Right renal cortex interstitium (tissue), 3 donors: ENCODE results near the gene MYG1. TPM values are rescaled to one million over a fixed set of nuclear protein-coding genes. Genes with fewer than 3 reads are reported as not detected.
"Not testable (repeated sequence)": the region's sequence is repeated elsewhere in the genome, so short reads cannot be mapped to it uniquely, and the experiment has no call there.

Source experiments
- DNase-seq, 3 donors: peaks; one replicate each; pipeline ENCODE4 v3.0.0-alpha.2; 2013; ENCODE audit warnings: low read depth in 3 of 3, low spot score in 2 of 3
- polyA plus RNA-seq, 3 donors: library from polyadenylated mRNA; unstranded; fragments of 120-200 nt; gene quantifications; one replicate each; pipeline ENCODE4 v1.2.1, GENCODE V29; 2013; ENCODE audit not compliant: insufficient read length in 3 of 3

The MYG1 gene
- polyA plus RNA-seq, 3 donors = 47.2 to 53.6 (median 48.8) TPM

GRCh38 chr12:53279888-53280498 lies 19.5 kb upstream of the MYG1 start:
- DNase-seq = no peak

DNA sequence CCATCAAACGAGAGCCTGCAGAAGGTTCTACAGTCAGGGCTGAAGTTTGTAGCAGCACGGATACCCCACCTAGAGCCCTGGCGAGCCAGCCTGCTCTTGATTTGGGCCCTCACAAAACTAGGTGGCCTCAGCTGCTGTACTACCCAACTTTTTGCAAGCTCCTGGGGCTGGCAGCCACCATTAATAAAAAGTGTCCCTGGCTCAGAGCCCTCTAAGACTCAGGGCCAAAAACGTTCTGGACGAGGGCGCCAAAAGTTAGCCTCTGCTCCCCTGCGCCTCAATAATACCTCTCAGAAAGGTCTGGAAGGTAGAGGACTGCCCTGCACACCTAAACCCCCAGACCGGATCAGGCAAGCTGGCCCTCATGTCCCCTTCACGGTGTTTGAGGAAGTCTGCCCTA lies 13.0 kb upstream of the MYG1 start:
- DNase-seq = no peak

DNA sequence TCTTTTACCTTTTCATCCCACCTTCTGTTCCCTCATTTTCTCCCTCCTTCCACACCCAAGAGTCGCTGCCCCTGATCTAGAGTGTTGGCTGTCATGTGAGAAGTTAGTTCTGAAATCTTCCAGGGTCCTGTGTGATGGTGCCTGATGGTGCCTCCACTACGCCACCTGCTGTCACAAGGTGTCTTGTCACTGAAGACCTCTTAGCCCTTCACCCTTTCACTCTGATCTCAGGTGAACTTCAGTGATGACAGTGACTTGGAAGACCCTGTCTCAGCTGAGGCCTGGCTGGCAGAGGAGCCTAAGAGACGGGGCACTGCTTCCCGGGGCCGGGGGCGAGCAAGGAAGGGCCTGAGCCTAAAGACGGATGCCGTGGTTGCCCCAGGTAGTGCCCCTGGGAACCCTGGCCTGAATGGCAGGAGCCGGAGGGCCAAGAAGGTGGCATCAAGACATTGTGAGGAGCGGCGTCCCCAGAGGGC lies 11.7 kb upstream of the MYG1 start:
- no peak for DNase-seq

- DNase-seq = no peak
These were observed 11.2 kb upstream of the MYG1 start for GRCh38 chr12:53288322-53288721.

DNA sequence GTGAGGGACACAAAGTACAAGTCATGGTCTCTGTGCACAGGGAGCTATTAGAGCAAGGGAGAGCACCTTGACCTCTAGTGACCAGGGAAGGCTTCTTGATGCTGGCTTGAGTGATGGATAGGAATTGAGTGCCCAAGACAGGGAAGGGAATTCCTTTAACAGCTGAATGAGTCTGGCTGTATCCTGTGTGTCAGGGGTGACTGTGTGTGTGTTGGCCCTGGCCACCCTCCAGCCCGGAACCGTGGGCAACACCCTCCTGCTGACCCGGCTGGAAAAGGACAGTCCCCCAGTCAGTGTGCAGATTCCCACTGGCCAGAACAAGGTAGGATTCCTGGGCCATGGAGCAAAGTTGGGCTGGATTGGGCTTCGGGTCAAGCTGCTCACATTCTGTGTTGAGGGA lies 9.6 kb upstream of the MYG1 start:
- DNase-seq = no peak

DNA sequence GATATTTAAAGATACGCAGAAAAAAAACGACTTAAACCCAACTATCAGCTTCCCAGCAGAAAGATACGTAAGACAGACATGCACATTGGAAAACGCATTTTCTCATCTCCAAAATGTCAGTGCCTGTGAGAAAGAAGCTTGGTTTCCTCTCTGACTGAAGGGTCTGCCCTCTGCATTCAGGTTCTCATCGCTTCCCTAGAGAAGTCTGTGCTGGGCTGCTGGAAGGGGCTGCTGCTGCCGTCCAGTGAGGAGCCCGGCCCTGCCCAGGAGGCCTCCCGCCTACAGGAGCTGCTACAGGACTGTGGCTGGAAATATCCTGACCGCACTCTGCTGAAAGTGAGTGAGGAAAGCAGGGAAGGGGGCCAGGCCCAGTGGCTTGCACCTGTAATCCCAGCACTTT lies 8.8 kb upstream of the MYG1 start:
- no peak for DNase-seq

DNA sequence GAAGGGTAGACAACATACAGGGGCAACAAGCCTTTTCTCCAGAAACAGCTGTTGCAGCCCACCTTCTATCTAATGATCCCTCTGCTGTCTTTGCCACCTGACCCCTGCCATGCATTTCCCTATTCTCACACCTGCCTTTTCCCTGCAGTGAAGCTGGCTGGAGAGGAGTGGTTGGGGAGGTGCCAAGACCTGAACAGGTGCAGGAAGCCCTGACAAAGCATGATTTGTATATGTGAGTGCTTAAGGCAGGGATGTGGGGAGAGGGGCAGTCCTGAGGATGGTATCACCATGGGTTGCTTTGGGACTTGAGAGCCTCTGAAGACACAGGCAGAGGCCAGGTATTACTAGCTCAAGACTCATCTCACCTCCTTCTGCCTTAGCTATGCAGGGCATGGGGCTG lies 7.1 kb upstream of the MYG1 start:
- DNase-seq = no peak

DNA sequence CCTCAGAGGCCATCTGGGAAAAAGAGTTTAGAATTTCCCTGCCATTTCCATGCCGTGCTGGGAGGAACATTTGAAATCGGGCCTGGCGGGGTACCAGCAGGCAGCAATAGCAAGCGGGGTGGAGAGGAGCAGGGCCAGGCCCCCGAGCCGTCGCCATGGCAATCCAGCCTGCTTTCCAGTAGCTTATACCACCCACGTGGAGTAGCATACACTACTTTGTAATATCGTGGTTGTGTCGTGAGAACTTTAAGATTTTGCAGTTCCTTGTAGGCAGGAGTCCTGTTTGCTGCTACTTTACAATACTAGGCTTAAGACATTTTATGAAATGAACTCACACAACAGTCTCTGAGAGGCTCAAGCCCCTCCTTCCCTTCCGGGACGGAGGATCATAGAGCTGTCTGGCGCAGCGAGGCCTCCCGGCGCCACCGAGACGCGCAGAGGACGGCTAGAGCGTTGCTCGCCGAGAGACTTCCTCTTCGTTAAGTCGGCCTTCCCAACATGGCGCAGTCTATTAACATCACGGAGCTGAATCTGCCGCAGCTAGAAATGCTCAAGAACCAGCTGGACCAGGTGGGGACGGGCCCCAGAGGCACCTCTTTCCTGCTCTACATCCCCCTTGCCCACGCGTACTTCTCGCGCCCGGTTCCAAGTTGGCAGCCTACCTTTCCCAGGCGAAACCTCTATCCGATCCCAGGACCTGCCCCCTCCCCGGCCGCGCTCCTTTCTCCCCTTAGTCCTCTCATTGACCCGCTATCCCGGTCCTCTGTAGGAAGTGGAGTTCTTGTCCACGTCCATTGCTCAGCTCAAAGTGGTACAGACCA lies 4.2 kb upstream of the MYG1 start, which contains the start of gene PFDN5:
Gene PFDN5 (plus strand): TSS at position 473 of the 821 bp plus-strand sequence. CDS start 26 bp downstream, at position 499.
- peak; percentile 74 to 82 (median 78) for DNase-seq

GRCh38 chr12:53295891-53296219 lies 3.6 kb upstream of the MYG1 start:
- no peak for DNase-seq

- not testable (repeated sequence) for DNase-seq
These were observed 2.4 kb upstream of the MYG1 start for GRCh38 chr12:53297106-53297505.

DNA sequence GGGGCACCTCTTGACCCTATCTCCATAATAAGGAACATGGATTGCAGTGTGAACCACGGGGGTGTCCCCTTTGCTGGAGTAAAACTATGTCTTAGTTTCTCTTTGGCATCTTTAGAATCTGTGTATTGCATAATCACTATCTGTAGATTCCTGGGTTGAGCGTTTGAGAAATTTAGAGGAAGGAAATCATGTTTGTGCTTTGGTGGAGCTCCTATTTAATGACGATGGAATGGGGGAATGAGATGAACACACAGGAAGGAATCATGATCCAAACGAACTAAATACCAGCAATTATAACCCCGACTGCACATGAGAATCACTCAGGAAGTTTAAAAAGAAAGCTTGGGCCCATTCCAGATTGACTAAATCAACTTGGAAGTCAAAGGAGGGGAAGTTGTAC lies 1.3 kb upstream of the MYG1 start:
- no peak for DNase-seq

GRCh38 chr12:53299101-53299453 lies 418 bp upstream of the MYG1 start:
- DNase-seq = no peak

- no peak for DNase-seq
These were observed 692 bp downstream of the MYG1 start for GRCh38 chr12:53300187-53300586.

GRCh38 chr12:53302903-53303302 lies 3.4 kb downstream of the MYG1 start:
- DNase-seq = no peak

GRCh38 chr12:53306826-53307225 lies 7.3 kb downstream of the MYG1 start:
- no peak for DNase-seq

DNA sequence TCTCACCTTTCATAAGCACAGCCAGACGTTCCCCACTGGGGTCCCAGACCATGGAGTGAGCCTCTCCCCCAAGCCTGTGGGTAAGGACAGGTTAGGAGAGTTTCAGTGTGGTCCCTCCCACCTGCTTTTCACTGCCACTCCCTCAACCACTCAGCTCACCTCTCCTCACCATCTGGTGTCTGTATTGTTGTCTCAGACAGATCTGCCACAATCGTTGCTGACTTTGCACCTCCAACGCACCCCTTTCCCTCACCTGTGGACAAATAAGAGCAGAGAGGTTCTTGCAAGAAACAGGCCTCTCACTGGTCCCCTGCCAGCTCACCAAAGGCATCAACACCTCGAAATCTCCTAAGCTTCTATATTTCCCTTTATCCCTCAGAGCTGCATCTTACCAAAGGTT lies 8.8 kb downstream of the MYG1 start:
- DNase-seq = no peak

DNA sequence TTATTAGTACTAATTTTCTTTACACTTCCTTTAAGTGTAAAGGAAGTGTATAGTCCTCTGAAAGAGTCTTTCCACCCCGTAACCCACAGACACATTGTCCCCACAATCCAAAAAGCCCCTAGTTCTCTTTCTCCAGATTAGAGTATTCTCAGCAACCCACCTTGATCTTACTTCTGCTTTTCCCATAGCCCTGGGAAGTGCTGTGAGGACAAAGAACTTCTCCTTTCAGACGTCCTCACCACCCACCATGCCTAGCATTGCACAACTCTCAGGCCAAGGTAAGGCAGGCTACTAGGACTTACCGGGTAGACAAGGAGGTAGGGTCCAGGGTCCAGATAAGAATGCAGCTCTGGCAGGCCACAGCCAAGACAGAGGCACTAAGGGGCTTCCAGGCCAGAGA lies 14.5 kb downstream of the MYG1 start:
- DNase-seq = no peak

DNA sequence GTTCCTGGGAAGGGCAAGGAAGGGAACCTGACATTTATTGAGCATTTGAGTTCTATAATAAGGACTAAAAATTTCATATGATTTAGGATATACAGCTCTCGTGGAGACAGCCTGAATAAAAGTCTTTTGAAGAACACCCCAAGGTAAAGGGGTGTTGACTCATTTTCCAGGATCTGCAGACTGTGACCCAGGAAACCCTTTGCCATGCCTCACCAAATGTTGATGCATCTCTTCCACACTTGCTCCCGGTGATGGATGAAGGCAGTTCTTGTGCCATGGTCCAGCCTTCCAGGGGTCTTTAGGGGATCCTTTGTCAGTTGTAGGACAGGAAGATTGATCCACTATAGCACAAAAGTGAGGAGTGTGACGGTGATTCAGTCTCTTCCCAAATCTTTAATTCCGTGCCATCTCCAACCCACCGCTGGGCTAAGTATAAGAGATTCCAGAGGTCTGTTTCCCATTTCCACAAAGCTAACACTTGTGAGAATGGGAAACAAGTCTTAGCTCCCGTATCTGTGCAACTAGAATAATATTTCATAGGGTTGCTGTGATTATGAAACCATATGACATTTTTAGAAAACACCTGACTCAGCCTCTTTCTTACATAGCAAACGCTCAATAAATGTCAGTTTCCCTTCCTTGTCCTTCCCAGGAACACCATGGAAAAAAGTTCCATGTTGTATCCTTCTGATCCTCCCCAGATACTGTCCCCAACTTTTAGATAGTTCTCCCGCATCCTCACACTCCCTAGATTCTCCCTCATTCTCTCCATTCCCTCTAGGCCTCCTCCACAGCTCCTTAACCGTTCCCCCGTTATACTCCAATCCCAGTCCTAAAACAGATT lies 21.1 kb downstream of the MYG1 start:
- no peak for DNase-seq

DNA sequence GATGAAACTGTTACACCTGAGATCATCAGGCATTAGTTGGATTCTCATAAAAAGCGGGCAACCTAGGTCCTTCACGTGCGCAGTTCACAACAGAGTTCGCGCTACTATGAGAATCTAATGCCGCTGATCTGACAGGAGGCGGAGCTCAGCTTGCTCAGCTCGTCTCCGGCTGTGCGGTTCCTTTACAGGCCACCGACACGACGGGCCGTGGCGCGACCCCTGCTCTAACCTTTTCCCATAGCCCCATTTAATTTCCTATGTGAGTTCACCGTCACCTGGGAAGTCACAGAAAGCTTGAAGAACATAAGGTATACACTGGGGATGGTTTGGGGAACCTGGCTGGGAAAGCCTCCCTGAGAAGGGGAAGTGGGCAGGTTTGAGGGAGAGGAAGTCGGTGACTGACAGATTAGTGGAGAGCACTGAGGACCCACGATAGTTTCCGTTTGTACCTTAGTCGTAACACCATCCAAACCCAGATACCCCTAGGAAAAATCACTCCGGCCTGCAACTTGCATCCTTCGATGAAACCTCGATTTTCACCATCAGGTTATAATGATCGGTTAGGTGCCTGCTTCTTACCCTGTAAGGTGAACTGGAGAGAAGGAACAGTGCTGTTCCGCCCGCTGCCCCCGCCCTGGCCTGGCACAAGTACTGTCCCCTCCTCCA lies 24.8 kb downstream of the MYG1 start:
- DNase-seq = peak in 1 of 3 donors; percentile 30

DNA sequence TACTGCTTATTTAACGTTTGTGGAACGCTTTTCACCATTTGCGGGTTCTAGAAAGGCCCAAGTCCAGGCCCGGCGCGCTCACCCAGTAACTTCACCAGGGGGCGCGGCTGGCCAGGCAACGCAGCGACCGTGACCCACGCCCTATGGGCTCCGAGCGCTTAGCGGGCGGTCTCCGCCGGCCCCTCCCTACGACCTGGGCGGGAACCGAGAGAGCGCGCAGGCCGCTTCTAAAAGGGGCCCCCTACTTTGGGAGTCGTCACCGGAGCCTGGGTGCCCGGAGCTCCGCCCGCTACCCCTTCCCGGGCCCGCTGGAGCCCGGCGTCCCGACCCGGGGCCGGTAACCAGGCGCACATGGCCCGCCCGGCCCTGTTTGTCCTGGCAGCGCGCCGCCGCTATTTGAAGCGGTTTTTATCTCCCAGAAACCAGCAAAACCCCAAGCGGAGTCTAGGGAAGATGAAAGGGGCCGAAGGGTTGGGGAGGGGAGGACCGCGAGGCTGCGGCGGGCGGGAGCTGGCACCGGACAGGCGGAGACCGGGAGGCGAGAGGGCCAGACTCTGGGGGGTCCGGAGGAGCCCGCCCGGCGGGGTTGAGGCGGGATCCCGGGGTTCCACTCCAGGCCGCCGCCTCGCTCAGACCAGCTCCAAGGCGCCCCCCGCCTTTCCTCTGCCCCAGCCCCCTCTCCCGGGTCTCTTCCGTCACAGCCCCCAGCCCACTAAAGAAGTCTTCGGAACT lies 25.4 kb downstream of the MYG1 start:
- DNase-seq = peak in 2 of 3 donors; percentile 84 to 85
